NT2/D1 (cell line): Measurements from ENCODE around the gene SURF6.

Experiments used
- DNase-seq: peaks from one replicate; pipeline ENCODE4 v3.0.0-alpha.2; 2011; ENCODE audit warnings: low read depth, low spot score
- H3K27me3 ChIP-seq: 2 replicates; pipeline ENCODE4 v1.6.0; 2011; ENCODE audit warnings: mild to moderate bottlenecking; ENCODE audit not compliant: insufficient read length, insufficient read depth
- H3K36me3 ChIP-seq: 2 replicates; pipeline ENCODE4 v1.6.1; 2011; ENCODE audit warnings: mild to moderate bottlenecking, low read length, mixed read lengths; ENCODE audit not compliant: insufficient read depth, insufficient read length
- H3K4me1 ChIP-seq: 2 replicates; pipeline ENCODE4 v1.5.1; 2011; ENCODE audit not compliant: insufficient read depth, insufficient read length
- H3K4me3 ChIP-seq: 2 replicates; pipeline ENCODE4 v1.5.1; 2011; ENCODE audit warnings: low read depth; ENCODE audit not compliant: insufficient read length
- H3K9ac ChIP-seq: 2 replicates; pipeline ENCODE4 v1.6.0; 2011; ENCODE audit warnings: low read depth; ENCODE audit not compliant: insufficient read length
- H3K9me3 ChIP-seq: 2 replicates; pipeline ENCODE4 v1.5.1; 2011; ENCODE audit warnings: mild to moderate bottlenecking, low read length; ENCODE audit not compliant: insufficient read depth
- SUZ12 ChIP-seq: IDR thresholded peaks from 2 replicates; pipeline ENCODE4 v1.6.1; 2011; ENCODE audit not compliant: insufficient read length, insufficient read depth; ENCODE audit errors: extremely low read depth
- YY1 ChIP-seq: IDR thresholded peaks from 2 replicates; pipeline ENCODE4 v1.6.1; 2011; ENCODE audit not compliant: insufficient read length, insufficient read depth
- ZNF274 ChIP-seq: IDR thresholded peaks from 2 replicates; pipeline ENCODE4 v1.6.1; 2011; ENCODE audit warnings: mild to moderate bottlenecking, low read depth, low read length

The SURF6 gene

DNA sequence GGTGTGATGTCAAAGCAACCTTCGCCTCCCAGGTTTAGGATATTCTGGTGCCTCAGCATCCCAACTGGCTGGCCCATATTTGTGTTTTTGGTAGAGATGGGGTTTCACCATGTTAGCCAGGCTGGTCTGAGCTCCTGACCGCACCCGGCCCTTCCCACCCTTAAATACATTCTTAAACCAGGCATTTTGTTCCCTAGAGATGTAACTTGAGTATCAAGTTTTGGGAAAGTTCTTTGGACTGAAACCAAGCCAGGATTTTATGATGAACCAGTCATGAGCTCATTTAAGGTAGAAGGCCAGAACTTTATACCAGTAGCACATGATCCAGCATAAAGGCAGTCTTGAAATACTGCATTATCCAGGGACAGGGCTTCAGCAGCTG, 15.5 kb upstream of the SURF6 start:
- H3K9me3 ChIP-seq, result no peaks in the 10 kb centered on the region
- H3K4me3 ChIP-seq, result no peak overlapping the region
- no peaks in the 10 kb centered on the region for H3K27me3 ChIP-seq
- peaks cover 72% of the 10 kb centered on the region for H3K36me3 ChIP-seq
- H3K4me1 ChIP-seq, result peaks cover 11% of the 10 kb centered on the region
- H3K9ac ChIP-seq, result no peak overlapping the region
- TF ChIP-seq ZNF274, result no peak
- TF ChIP-seq SUZ12, result no peak
- no peak for TF ChIP-seq YY1
- no peak for DNase-seq

DNA sequence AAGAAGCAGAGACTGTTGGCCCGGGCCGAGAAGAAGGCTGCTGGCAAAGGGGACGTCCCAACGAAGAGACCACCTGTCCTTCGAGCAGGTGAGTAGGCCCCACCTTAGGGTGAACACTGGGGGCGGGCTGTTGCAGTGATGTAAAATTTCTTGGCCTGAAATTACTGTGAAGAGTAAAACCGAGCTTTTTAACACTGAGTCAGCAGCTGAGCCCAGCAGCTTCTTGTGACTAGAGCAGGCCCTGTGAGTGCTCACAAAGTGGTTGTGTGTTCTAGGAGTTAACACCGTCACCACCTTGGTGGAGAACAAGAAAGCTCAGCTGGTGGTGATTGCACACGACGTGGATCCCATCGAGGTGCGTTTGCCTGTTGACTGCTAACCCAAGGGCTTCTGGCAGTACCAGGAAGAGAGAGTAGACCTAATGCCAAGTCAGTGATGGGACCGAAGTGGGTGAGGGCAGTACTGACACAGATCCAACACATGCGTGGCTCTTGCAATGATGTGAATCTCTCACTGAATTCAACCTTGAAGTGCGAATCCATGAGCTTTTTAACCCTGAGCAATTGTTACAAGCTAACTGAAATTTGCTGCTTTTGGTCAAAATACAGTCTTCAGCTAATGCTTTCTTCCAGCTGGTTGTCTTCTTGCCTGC, 14.1 kb upstream of the SURF6 start:
- peaks cover 19% of the 10 kb centered on the region for H3K4me1 ChIP-seq
- TF ChIP-seq YY1 (no peak), SUZ12 (no peak), ZNF274 (no peak)
- peak overlapping the region; percentile 70 for H3K9ac ChIP-seq
- H3K36me3 ChIP-seq, result peaks cover 86% of the 10 kb centered on the region
- H3K9me3 ChIP-seq, result no peaks in the 10 kb centered on the region
- no peak for DNase-seq
- H3K27me3 ChIP-seq, result no peaks in the 10 kb centered on the region
- H3K4me3 ChIP-seq, result peak overlapping the region; percentile 99

DNA sequence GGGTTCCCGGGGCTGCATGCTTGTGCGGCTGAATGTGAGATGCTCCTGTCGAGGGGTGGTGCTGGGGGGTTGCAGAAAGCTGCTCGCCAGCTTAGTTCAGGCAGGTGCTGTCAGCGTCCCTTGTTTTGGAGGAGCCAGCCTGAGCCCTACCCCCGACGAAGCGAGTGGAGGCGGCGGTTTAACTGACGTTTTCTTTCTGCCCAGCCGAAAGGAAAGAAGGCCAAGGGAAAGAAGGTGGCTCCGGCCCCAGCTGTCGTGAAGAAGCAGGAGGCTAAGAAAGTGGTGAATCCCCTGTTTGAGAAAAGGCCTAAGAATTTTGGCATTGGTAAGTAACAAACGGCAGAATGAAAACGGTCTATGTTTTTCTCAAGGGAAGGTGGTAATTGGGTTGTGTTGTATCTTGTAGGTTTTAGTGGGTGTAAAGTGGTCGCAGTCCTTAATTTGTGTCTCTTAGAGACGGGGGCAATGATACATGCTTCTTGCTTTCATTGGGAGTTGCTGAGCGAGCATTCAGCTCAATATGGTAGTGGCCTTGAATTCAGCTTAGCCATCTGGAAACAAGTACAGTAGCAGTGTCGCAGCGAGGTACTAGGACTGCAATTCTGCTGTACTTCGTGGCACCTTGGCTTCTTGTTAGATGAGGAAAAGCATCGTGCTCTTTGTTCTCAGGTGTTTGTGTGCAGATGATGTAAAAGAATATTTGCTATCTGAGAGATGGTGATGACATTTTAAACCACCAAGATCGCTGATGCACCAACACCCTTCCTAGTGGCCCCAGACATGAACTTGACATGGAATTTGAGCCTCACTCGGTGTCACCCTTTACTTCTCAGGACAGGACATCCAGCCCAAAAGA, 13.0 kb upstream of the SURF6 start:
- DNase-seq, result no peak
- Histone ChIP-seq H3K36me3 (peaks cover 86% of the 10 kb centered on the region), H3K4me3 (peak overlapping the region; percentile 99)

DNA sequence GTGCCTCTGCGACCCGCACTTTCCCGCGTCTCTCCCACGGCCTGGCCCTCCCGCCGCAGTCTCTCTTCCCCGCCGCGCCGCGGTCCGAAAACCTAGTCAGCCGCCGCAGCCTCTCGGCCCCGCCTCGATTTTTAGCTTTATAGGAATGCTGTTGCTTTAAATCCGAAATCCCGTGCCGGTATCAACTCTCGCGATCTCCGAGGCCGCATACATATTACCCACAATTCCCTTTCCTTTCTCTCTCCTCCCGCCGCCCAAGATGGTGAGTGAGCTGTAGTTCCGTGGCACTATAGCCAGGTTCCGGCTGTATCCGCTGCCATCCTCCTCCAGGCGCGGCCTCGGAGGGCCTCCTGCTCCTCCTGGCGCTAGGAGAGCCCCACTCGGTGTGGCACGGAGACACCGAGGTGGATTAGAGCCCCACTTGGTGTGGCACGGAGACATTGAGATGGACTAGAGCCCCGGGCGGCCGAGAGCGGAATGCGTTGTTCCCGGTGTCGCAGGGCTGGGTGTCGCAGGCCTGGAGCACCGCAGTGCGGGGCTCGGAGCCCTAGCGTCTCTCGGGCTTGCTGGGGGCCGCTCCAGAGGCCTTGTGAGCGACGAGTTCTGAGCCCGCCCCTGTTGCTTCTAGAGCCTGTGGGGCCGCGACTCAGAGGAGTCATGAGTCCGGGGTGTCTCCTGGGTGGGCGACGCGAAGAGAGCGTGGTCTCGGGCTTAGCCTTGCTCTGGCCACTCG, 12.2 kb upstream of the SURF6 start, which contains the start of the genes MED22 and RPL7A:
Gene MED22, minus strand, starts transcription at position 147 of the 733 bp plus-strand sequence. CDS start 1,469 bp downstream, outside the sequence.
Gene RPL7A, plus strand, starts transcription at position 234 of the 733 bp plus-strand sequence. Its CDS starts 26 bp downstream, at position 260.
- Histone ChIP-seq H3K36me3 (peaks cover 86% of the 10 kb centered on the region), H3K27me3 (no peaks in the 10 kb centered on the region), H3K9ac (peak within 1 kb of the TSS; percentile 99), H3K4me1 (peaks cover 19% of the 10 kb centered on the region), H3K9me3 (no peaks in the 10 kb centered on the region), H3K4me3 (peak within 1 kb of the TSS; percentile 99)
- TF ChIP-seq SUZ12, result no peak
- TF ChIP-seq YY1, result peak; percentile 69
- peak; percentile 97 for DNase-seq

More for the DNA sequence above, 13.0 kb upstream of the SURF6 start:
- TF ChIP-seq SUZ12 (no peak), YY1 (no peak), ZNF274 (no peak)
- H3K27me3 ChIP-seq, result no peaks in the 10 kb centered on the region
- peak overlapping the region; percentile 99 for H3K9ac ChIP-seq
- no peaks in the 10 kb centered on the region for H3K9me3 ChIP-seq
- H3K4me1 ChIP-seq, result peaks cover 16% of the 10 kb centered on the region

DNA sequence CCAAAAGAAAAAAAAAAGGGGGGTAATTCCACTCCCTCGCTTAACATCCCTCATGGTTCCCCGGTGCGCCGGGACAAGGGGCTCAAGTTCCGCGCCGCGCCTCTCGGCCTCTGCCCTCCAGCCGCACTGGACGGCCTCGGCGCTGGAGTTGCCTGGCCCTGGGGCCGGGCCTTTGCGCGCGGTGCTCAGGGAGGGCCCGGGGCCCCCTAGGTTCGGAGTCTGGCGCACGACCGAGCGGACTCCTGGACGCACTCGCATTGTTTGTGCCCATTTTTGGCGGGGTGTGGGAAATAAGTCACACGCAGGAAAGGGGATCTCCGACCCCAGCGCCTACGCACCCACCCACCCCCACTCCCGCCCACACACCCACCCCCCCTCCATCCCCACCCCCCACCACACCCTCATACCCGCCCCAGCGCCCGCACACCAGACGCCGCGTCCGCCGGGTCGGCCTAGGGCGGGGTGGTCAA, 11.6 kb upstream of the SURF6 start:
- no peaks in the 10 kb centered on the region for H3K9me3 ChIP-seq
- no peak for DNase-seq
- peaks cover 86% of the 10 kb centered on the region for H3K36me3 ChIP-seq
- H3K9ac ChIP-seq, result peak overlapping the region; percentile 99
- TF ChIP-seq SUZ12 (no peak), ZNF274 (no peak), YY1 (no peak)
- peak overlapping the region; percentile 99 for H3K4me3 ChIP-seq
- no peaks in the 10 kb centered on the region for H3K27me3 ChIP-seq
- peaks cover 25% of the 10 kb centered on the region for H3K4me1 ChIP-seq

DNA sequence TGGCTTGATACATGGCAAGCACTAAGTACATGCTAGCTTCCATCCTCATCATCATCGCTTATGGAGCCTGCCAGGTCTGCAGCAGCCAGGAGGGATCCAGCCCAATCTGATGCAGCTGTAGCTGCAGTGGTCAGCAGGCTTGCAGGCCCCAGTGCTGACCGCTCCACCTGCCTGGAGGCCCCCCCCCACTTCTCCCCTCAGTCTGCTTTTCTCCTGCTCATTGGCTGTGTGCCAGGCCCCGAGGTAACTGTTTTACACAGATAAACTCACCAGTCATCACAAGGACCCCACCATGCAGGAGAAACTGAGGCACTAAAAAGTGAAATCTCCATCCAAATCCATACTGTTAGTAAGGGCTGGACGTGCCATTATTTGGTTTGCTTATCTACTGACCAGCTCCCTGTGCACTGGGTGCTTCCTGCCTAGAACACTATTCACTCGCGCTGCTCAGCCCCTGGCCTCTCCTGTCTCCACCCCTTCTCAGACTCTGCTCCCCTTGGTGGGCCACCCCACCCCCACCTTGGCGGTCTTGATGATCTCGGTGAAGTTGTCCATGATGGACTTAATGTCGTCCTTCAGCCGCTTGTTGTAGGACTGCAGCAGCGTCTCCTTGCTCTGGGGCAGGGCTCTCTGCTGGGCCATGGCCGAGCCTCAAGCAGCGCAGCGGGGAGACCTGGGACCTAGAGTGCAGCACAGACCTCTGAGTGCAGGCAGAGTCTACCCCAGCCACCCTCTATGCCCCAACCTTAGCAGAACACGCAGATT, 10.2 kb upstream of the SURF6 start:
- DNase-seq, result no peak
- peak overlapping the region; percentile 99 for H3K4me3 ChIP-seq
- H3K9ac ChIP-seq, result peak overlapping the region; percentile 89
- TF ChIP-seq YY1, result no peak
- no peak for TF ChIP-seq SUZ12
- TF ChIP-seq ZNF274, result no peak
- H3K36me3 ChIP-seq, result peaks cover 86% of the 10 kb centered on the region
- no peaks in the 10 kb centered on the region for H3K9me3 ChIP-seq
- H3K4me1 ChIP-seq, result peaks cover 30% of the 10 kb centered on the region
- H3K27me3 ChIP-seq, result no peaks in the 10 kb centered on the region
